NCI-H2227 (cell line): ENCODE data around the gene RIT1.
A peak's percentile ranks its signal among the peaks of the same experiment; 100 is the strongest.
"Not testable (repeated sequence)": the region's sequence is repeated elsewhere in the genome, so short reads cannot be mapped to it uniquely, and the experiment has no call there.

ENCODE experiments used
- DNase-seq: peaks from one replicate; lab custom pipeline; 2025; ENCODE audit not compliant: unreplicated experiment; lab: John Stamatoyannopoulos, UW

RIT1 gene

DNA sequence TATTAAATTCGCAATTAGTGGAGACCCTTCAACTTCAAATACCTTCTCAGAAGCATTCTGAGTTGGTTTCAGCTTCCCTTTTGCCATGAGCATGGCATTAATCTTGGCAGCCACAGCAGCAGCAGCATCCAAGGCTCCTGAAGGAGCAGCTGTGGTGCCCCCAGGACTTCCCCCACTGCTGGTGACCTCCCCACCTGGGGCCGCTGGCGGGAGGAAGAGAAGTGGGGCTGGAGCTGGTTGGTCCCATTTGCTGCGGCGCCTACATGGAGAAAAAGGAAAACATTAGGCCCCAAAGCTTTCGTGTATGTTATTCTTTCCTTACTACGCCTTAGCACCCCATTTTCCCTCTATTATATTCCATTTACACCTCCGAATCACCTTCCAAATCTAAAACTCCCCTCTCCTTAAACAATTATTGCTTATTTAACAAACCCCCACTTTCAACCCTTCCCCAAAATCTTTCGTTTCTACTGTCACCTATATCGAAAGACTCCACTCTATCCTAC is 22.5 kb upstream of the RIT1 start:
- DNase-seq: peak; percentile 33

DNA sequence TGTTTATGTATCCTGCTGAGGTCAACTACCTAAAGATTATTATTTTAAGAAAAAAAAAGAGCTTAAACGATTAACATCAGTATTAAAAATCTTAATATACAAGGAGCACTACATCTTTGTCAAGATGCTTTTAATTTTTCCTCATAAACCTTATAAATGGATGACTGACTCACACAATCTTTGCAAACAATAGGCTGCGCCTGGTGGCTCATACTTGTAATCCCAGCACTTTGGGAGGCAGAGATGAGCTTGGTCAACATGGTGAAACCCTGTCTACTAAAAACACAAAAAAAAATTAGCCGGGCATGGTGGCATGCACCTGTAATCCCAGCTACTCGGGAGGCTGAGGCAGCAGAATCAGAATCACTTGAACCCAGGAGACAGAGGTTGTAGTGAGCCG is 21.3 kb upstream of the RIT1 start:
- DNase-seq: no peak

DNA sequence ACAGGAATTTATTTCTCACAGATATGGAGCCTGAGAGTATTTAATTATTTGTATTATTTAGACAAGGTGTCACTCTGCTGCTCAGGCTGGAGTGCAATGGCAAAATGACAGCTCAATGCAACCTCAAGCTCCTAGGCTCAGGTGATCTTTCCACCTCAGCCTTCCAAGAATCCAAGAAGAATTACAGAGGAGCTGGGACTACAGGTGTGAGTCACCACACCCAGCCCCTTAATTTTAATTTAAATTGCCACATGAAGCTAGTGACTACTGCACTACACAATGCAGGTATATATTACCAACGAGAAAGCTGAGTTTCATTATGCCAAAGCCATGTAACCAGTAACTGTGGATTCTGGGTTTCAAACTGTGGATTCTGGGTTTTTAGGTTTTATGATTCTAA is 20.9 kb upstream of the RIT1 start:
- no peak for DNase-seq

DNA sequence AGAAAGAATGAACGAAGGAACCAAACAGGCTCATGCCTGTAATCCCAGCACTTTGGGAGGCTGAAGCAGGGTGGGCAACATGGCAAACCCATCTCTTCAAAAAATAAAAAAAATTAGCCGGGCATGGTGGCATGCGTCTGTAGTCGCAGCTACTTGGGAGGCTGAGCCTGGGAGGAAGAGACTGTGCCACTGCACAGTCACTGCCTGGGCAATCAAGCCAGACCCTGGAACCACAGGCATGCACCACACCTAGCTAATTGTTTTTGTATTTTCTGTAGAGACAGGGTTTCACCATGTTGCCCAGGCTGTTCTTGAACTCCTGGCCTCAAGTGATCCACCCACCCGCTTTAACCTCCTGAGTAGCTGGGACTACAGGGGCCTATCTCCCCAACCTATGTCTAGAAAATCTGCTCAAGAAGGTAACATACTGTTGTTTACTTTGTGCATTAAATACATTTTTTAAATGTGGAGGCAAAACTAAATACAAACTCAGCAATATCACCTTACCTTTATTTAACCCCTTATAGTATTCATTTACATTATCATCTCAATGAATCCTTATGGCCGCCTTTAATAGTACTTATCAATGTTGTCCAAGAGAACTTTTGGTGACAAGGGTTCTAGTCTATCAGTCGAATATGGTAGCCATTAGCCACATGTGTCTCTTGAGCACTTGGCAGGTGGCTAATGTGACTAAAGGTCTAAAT is 20.3 kb upstream of the RIT1 start:
- DNase-seq: no peak

DNA sequence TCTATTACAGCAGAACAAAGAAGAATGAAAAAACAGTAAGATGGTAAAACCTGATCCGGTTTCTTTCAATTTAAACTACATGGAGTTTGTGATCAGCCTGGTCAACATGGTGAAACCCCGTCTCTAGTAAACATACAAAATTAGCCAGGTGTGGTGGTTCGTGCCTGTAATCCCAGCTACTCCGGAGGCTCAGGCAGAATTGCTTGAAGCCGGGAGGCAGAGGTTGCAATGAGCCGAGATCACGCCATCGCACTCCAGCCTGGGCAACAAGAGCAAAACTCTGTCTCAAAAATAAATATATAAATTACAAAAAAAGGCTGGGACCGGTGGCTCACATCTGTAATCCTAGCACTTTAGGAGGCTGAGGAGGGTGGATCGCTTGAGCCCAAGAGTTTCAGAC is 19.6 kb upstream of the RIT1 start:
- DNase-seq: not testable (repeated sequence)

DNA sequence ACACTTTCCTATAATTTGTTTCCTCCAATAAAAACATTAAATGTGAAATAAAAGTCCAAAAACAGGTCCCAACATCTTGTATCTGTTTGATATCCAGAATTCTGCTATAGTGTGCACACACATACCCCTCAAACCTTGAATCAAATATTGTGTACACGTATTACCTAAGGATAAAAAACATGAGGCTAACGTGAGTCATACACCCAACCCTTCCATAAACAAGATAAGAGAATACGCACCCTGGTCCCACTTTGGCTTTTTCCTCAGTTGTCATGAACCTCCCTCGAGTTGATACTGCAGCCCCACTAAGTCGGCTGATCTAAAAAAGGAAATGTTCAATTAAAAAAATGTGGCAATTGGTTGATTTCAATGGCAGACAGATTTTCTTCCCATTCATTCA is 17.9 kb upstream of the RIT1 start:
- no peak for DNase-seq

DNA sequence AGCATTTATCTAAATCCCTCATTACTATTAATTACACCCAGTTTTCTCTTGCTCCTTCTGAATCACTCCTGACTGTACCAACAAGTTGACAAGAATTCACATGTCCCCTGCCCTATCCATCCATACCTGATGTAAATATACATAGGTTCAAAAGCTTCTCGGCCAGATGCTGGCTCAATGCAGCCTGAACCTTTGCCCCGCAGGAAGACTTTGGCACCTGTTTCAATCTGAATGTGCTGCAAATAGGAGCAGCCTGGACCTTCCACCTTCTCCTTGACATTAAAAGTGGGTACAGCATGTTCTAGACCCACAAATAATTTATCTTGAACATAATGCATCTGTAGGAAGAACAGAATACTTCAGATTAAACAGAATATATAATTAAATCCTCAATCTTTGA is 14.4 kb upstream of the RIT1 start:
- DNase-seq: no peak

DNA sequence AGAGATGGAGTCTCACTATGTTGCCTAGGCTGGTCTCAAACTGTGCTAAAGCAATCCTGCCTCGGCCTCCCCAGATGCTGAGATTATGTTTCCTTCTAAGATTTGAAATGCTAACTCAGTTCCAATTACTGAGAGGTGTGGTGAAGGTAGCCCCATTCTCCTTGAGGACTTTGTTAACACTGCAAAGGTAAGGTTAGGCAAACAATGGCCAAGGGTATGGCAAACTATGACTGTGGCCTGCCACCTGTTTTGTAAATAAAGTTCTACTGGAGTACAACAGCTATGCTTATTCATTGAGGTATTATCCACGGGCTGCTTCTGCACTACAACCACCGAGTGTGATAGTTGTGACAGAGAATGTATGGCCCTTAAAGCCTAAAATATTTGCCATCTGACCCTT is 9.6 kb upstream of the RIT1 start:
- no peak for DNase-seq

DNA sequence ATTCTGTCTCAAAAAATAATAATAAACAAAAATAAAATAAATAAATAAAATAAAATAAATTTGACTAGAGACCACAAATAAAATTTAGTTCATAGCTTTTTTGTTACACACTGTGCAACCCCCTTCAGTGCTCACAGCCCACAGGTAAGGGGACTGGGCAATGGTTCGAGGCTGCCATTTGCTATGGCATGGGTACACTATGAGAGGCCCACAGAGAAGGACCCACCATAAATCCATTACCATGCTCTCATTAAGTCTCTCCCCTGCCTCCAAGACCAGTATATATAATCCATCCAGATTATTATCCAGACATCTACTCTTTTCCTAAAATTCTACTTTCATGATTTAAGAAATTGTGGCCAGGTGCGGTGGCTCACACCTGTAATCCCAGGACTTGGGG is 8.7 kb upstream of the RIT1 start:
- DNase-seq: no peak

DNA sequence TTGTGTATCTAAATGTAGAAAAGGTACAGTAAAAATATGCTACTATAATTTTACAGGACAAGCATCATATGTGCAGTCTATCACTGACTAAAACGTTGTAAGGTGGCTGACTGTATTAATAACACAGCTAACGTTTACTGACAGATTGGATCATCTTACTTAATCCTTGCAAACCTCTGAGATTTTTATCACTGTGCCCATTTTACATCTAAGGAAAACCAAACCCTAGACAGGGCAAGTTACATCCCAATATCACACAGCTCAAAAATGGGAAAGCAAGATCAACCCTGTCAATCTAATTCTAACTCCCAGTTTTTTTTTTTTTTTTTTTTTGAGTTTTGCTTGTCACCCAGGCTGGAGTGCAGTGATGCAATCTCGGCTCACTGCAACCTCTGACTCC is 7.5 kb upstream of the RIT1 start:
- no peak for DNase-seq

DNA sequence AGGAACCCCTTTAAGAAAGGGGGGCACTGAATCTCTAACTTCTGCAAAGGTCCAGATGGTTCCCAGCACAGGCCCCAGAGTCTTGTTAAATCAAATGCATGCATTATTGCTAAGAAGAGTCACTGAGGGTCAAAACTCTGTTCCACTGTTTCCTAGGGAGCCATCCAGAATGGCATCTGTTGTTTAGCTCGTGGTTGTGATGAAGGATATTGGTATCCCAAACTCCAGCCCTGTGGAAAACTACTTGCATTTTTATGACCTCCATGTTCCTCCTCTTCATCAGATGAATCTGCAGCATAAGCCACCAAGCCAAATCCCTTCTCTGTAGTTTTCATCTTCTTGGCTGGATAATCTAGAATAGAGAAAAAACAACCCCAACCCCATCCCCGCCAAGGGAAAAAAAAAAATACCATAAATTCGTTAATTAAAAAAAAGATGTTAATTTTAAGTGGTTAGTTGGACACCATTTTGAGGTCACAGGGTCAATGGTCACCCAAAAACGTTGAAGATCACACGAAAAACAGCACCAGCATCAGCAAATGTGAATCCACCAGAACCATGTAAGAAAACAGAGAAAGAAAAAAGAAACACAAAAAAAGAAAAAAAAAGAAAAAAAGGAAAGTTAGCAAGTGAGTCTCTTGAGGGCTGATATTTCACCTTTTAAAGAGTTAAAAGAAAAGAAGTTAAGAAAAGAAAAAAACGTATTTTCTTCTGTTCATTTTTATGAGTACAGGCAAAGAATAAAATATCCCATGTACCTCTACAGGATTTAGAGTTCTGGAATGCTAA is 3.0 kb upstream of the RIT1 start:
- DNase-seq: no peak

DNA sequence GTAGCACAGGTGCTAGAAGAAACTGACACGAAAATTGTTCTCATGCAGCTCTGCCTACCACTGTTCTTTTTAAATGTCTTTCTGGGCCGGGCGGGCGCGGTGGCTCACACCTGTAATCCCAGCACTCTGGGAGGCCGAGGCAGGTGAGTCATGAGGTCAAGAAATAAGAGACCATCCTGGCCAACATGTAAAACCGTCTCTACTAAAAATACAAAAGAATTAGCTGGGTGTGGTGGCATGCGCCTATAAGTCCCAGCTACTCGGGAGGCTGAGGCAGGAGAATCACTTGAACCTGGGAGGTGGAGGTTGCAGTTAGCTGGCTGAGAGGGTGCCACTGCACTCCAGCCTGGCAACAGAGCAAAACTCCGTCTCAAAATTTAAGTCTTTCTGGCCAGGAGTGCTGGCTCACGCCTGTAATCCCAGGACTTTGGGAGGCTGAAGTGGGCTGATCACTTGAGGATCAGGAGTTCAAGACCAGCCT is 947 bp upstream of the RIT1 start:
- no peak for DNase-seq

DNA sequence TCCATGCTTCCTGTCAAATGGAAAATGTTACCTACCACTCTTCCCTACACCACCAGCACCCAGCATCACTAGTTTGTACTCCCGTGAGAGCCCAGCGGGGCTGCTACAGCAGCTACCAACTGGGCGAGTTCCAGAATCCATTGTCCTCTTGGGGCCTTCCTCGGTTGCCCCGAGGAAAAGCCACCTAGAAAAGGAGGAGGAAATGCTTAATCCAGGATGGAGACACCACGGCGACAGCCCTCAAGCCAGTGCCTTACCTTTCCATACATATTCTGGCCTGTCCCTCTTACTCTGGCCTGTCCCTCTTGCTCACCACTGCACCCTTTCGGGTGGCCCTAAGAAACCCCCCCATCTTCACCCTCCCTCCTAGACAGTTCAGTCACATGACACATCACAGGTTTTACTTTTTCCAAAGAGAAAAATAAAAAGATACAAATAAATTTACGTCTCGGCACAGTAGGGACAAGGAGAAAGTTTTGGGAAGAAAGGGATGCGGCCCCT is 478 bp downstream of the RIT1 start:
- peak; percentile 47 for DNase-seq

DNA sequence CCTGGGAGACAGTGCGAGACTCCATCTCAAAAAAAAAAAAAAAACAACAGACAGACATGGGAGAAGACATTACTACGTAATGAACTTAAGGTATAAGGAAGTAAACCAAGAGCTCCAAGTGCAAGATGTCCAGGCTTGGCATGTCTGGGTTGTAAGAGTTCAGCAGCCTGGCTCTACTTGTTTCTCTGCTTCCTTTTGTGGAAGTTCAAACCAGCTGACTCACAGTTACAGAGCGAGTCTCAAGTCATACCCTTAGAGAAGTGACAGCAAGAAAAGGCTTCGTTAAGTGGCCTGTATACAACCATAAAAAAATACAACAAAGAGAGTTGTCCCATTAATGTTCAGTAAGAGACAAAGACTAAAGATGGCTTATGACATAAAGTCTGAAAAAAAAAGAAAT is 1.3 kb downstream of the RIT1 start:
- DNase-seq: no peak

DNA sequence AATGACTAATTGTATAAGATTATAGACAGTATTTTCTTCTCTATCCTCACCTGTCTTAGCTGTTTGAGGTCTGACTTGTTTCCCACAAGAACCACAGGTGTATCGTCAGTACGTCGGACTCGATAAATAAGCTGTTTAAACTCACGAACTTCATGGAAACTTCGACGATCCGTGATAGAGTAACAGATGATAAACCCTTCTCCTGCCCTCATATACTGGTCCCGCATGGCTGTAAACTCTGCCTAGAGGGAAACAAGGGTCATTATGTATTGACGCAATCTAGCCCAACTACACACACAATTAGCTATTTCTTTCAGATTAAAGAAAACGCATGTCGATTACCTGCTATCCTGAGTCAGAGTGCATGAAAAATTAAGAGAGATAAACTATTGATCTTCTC is 6.9 kb downstream of the RIT1 start:
- no peak for DNase-seq

DNA sequence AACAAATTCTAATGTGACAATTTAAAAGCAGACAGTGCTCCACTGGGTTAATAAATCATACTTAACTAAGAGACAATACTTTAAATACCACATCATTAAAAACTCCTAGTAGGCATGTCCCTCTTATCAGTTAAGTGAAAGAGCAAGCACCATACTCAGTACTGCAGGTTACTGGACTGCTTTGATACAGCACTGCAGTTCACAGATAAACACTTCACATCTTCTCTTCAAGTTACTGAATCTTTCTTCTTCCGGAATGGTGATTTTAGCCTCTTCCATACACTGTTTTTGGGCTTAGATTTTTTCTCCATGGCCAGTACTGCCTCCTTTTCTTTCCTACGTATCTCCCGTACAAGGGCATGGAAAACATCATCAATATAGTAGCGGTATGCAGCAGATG is 11.0 kb downstream of the RIT1 start:
- DNase-seq: no peak

DNA sequence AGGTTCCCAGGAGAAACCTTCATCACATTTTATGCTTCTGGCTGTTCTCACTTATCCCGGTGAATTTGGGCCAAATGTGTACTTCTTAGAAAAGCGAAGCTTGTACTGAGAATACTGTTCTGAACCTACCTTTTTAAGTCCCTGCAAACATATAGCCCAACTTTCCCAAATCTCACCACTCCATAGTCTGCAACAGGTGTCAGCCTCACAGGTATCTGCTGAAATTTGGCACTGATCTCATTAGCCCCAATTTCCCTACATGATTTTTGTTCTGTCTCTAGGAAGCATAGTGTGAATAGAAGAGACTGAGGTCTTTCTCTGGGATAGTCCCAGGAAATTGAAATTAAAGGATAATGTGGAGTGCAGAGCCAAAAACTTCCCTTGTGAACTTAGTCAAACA is 11.5 kb downstream of the RIT1 start:
- DNase-seq: no peak

DNA sequence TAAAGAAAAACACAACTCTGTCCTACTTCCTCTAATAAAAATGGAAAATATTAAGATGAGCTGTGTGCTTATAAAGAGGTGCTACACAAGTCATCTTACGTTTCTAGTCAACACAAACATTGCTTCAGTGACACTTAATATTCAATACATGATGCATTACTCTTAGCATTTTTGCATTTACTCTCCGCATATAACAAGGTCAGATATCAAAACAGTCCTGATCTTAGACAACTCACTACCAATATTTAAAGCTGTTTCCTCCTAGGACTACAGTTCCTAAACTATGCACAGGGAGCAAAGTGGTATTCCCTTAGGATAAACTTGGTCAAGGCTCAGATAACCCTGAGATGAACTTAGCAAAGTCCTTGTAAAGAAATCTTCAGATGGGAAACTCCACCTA is 12.3 kb downstream of the RIT1 start:
- DNase-seq: no peak

DNA sequence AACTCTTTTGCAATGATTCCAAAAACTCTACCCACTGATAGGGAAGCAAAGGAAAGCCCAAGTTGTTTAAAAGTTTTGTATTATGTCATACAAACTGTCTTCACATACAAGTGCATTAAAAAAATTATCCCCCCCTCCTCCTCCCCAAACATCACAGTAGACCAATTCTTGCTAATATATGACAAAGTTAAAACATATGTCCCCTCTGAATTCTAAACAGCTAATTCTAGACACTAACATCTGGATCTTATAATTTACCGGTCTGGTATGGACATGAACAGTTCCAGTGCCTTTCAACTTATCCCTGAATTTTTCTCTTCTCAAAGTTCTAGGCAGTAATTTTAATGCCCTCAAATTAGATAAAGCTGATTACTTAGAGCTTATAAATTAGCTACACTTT is 13.4 kb downstream of the RIT1 start:
- DNase-seq: no peak

DNA sequence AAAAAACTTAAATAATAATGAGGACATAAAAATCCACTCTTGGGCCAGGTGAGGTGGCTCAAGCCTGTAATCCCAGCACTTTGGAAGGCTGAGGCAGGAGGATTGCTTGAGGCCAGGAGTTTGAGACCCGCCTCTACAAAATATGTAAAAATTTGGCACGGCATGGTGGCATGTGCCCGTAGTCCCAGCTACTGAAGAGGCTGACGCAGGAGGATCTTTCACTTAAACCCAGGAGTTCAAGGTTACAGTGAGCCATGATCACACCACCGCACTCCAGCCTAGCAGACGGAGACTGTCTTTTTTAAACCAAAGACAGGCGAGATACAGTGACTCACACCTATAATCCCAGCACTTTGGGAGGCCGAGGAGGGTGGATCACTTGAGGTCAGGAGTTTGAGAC is 14.7 kb downstream of the RIT1 start:
- DNase-seq: not testable (repeated sequence)

DNA sequence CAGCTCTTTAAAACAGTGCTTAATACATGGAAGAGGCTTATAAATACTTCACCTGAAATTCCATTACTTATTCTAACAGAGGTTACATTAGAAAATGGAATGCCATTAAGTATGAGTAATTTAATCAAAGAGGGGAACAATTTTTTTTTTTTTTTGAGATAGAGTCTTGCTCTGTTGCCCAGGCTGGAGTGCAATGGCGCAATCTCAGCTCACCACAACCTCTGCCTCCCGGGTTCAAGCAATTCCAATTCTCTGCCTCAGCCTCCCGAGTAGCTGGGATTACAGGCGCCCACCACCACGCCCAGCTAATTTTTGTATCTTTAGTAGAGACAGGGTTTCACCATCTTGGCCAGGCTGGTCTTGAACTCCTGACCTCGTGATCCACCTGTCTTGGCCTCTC is 15.5 kb downstream of the RIT1 start:
- DNase-seq: not testable (repeated sequence)
